Measurements from ENCODE around the gene USP17L10.
"Not testable (repeated sequence)": the region's sequence is repeated elsewhere in the genome, so short reads cannot be mapped to it uniquely, and the experiment has no call there.

USP17L10 gene

DNA sequence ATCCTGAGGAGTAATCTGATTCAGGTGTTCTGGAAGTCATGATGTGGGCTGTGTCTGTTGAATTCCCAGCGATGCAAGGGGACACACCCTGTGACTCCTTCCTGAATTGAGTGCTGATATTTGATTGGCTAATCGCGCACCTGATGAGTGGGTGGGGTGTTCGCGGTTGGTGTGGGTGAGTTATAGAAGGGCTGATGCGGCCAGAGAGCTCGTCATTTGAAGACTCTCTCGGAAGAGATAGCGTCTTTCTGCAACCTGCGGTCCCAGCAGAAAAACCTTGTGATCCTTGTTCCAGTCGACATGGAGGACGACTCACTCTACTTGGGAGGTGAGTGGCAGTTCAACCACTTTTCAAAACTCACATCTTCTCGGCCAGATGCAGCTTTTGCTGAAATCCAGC lies at the start of gene USP17L10:
TSS of gene USP17L10 (plus strand) at position 301 of the 400 bp plus-strand sequence. CDS start at position 301, 0 bp downstream.
- DNase-seq (ENCODE audit: low spot score), result not testable (repeated sequence)

DNA sequence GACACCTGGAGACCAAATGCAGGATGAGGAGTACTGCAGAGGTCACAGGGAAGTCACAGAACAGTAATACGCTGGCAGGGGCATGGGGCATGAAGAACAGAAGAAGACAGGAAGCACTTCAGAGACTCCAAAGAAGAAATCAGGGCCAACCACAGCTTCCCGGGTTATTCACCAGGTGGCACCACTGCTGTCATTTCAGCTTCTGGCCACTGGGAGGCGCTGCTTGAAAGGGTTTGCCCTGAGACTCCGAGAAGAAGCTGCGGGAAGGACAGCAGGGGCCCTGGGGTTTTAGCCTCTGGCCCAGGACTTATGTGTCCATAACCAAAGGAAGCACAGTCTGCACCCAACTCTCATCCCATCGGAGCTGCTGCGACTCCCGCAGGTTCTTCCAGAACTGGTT lies 44.5 kb upstream of the USP17L10 start:
- DNase-seq (ENCODE audit: low spot score), result not testable (repeated sequence)

DNA sequence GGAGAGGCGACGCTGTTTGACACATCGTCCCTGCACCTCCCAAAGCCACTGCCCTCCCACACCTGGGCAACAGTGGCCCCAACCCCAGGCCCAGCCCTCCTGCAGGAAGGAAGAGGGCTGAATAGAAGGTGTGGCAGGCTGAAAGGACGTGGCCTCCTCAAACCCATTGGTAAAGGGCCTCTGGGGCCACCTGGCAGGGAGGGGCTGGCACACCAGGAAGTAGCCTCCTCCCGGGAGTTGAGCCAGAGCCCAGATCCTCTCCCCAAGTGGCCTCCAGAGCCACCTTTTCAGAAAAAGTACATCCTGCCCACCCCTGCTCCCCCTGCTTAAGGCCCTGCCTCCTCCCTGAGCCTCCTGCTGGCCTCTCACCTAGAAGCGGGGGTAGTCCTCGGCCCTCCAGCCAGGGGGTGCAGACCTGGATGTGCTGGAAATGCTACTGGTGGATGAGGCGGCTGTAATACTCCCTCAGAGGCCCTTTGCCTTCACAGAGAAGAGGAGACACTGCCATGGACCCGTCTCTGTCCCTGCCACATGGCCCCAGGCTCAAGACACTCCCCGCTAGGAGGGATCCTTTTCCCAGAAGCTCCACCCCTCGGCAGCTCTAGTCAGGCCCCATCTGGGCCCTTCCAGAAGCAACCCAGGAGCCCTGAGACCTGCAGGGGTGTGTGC lies 40.5 kb upstream of the USP17L10 start, which contains the start of gene FAM90A26:
TSS of gene FAM90A26 (plus strand) at position 619 of the 669 bp plus-strand sequence. CDS start 2,764 bp downstream, outside the sequence.
- not testable (repeated sequence) for DNase-seq (ENCODE audit: low spot score)

DNA sequence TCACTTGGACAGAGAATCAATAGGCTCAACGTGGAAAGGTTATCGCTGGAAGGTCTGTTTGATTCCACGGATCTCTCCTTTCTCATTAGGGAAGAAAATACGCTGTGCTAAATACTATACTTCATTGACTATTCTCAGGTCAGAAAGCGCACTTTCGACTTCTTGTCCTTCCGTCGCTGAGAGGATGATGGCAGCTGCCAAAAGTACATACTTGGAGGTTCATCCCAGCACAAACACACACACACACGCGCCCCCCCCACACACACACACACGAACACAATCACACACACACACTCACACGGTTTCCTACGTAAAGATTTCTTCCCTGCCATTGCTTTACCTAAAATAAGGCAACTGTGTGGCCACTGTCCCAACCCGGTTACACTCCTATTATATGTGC lies 4.2 kb downstream of the USP17L10 start:
- DNase-seq (ENCODE audit: low spot score), result not testable (repeated sequence)

DNA sequence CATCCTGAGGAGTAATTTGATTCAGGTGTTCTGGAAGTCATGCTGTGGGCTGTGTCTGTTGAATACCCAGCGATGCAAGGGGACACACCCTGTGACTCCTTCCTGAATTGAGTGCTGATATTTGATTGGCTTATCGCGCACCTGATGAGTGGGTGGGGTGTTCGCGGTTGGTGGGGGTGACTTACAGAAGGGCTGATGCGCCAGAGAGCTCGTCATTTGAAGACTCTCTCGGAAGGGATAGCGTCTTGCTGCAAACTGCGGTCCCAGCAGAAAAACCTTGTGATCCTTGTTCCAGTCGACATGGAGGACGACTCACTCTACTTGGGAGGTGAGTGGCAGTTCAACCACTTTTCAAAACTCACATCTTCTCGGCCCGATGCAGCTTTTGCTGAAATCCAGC lies 4.6 kb downstream of the USP17L10 start, which contains the start of gene USP17L11:
TSS of gene USP17L11 (plus strand) at position 301 of the 400 bp plus-strand sequence. CDS start at position 301, 0 bp downstream.
- DNase-seq (ENCODE audit: low spot score), result not testable (repeated sequence)

- DNase-seq (ENCODE audit: low spot score), result not testable (repeated sequence)
Observed at GRCh38 chr4:9219852-9220251, 9.4 kb downstream of the USP17L10 start, which contains the start of gene USP17L12. Gene USP17L12 (plus strand): TSS chr4:9220152. CDS start chr4:9220152, 0 bp downstream.

- not testable (repeated sequence) for DNase-seq (ENCODE audit: low spot score)
Observed at GRCh38 chr4:9224596-9224995, 14.1 kb downstream of the USP17L10 start, which contains the start of gene USP17L13. Gene USP17L13 (plus strand): TSS chr4:9224896. CDS start chr4:9224896, 0 bp downstream.

- DNase-seq (ENCODE audit: low spot score), result not testable (repeated sequence)
Observed at GRCh38 chr4:9230249-9230648, 19.8 kb downstream of the USP17L10 start.

DNA sequence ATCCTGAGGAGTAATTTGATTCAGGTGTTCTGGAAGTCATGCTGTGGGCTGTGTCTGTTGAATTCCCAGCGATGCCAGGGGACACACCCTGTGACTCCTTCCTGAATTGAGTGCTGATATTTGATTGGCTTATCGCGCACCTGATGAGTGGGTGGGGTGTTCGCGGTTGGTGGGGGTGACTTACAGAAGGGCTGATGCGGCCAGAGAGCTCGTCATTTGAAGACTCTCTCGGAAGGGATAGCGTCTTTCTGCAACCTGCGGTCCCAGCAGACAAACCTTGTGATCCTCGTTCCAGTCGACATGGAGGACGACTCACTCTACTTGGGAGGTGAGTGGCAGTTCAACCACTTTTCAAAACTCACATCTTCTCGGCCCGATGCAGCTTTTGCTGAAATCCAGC lies 23.6 kb downstream of the USP17L10 start, which contains the start of gene USP17L15:
TSS of gene USP17L15 (plus strand) at position 301 of the 400 bp plus-strand sequence. CDS start at position 301, 0 bp downstream.
- not testable (repeated sequence) for DNase-seq (ENCODE audit: low spot score)

DNA sequence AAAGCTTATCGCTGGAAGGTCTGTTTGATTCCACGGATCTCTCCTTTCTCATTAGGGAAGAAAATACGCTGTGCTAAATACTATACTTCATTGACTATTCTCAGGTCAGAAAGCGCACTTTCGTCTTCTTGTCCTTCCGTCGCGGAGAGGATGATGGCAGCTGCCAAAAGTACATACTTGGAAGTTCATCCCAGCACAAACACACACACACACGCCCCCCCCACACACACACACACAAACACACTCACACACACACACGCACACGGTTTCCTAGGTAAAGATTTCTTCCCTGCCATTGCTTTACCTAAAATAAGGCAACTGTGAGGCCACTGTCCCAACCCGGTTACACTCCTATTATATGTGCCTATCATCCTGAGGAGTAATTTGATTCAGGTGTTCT lies 28.0 kb downstream of the USP17L10 start:
- peak; percentile 0 for DNase-seq (ENCODE audit: low spot score)

DNA sequence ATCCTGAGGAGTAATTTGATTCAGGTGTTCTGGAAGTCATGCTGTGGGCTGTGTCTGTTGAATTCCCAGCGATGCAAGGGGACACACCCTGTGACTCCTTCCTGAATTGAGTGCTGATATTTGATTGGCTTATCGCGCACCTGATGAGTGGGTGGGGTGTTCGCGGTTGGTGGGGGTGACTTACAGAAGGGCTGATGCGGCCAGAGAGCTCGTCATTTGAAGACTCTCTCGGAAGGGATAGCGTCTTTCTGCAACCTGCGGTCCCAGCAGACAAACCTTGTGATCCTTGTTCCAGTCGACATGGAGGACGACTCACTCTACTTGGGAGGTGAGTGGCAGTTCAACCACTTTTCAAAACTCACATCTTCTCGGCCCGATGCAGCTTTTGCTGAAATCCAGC lies 33.1 kb downstream of the USP17L10 start, which contains the start of gene USP17L17:
TSS of gene USP17L17 (plus strand) at position 301 of the 400 bp plus-strand sequence. CDS start at position 301, 0 bp downstream.
- not testable (repeated sequence) for DNase-seq (ENCODE audit: low spot score)

GRCh38 chr4:9247953-9248680 lies 37.7 kb downstream of the USP17L10 start, which contains the start of gene USP17L18:
Gene USP17L18 (plus strand): TSS chr4:9248630. CDS start chr4:9248630, 0 bp downstream.
- DNase-seq (ENCODE audit: low spot score), result peak; percentile 0

DNA sequence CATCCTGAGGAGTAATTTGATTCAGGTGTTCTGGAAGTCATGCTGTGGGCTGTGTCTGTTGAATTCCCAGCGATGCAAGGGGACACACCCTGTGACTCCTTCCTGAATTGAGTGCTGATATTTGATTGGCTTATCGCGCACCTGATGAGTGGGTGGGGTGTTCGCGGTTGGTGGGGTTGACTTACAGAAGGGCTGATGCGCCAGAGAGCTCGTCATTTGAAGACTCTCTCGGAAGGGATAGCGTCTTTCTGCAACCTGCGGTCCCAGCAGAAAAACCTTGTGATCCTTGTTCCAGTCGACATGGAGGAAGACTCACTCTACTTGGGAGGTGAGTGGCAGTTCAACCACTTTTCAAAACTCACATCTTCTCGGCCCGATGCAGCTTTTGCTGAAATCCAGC lies 42.6 kb downstream of the USP17L10 start, which contains the start of gene USP17L19:
TSS of gene USP17L19 (plus strand) at position 301 of the 400 bp plus-strand sequence. CDS start at position 301, 0 bp downstream.
- not testable (repeated sequence) for DNase-seq (ENCODE audit: low spot score)

DNA sequence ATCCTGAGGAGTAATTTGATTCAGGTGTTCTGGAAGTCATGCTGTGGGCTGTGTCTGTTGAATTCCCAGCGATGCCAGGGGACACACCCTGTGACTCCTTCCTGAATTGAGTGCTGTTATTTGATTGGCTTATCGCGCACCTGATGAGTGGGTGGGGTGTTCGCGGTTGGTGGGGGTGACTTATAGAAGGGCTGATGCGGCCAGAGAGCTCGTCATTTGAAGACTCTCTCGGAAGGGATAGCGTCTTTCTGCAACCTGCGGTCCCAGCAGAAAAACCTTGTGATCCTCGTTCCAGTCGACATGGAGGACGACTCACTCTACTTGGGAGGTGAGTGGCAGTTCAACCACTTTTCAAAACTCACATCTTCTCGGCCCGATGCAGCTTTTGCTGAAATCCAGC lies 47.4 kb downstream of the USP17L10 start, which contains the start of gene USP17L20:
TSS of gene USP17L20 (plus strand) at position 301 of the 400 bp plus-strand sequence. CDS start at position 301, 0 bp downstream.
- DNase-seq (ENCODE audit: low spot score), result not testable (repeated sequence)
